Esophagus muscularis mucosa (tissue), 4 donors: ENCODE data around the gene PI4K2A. TPM values are rescaled to one million over a fixed set of nuclear protein-coding genes. Genes with fewer than 3 reads are reported as not detected.
A peak's percentile ranks its signal among the peaks of the same experiment; 100 is the strongest.

Source experiments
- DNase-seq: peaks from one replicate; pipeline ENCODE4 v3.0.0-alpha.2; 2017; ENCODE audit errors: extremely low spot score
- H3K27ac ChIP-seq, 4 donors: fragments of 200-600 bp; sonication (generic); replicated peaks in 1 of 4; 1 replicate in 3 of 4; 2 replicates in 1 of 4; pipeline ENCODE4 v1.5.1; 2016 to 2019; ENCODE audit warnings: mild to moderate bottlenecking in 1 of 4
- H3K27me3 ChIP-seq, 4 donors: fragments of 200-600 bp; sonication (generic); one replicate each; pipeline versions ENCODE4 v1.5.1 to v1.6.0; 2016 to 2019
- H3K36me3 ChIP-seq, 4 donors: fragments of 200-600 bp; sonication (generic); one replicate each; pipeline ENCODE4 v1.5.1; 2016 to 2019
- H3K4me1 ChIP-seq, 4 donors: fragments of 200-600 bp; sonication (generic); one replicate each; pipeline ENCODE4 v1.5.1; 2016 to 2019
- H3K4me3 ChIP-seq, 4 donors: fragments of 200-600 bp; sonication (generic); 1 replicate in 2 of 4; 2 replicates in 2 of 4; pipeline ENCODE4 v1.5.1; 2016 to 2019; ENCODE audit warnings: mild to moderate bottlenecking in 4 of 4, moderate library complexity in 1 of 4
- H3K9me3 ChIP-seq, 4 donors: fragments of 200-600 bp; sonication (generic); 1 replicate in 3 of 4; 2 replicates in 1 of 4; pipeline ENCODE4 v1.5.1; 2016 to 2019
- EP300 ChIP-seq: sonication (generic); formaldehyde crosslinking; IDR thresholded peaks from one replicate; pipeline ENCODE4 v1.6.1; 2017; ENCODE audit warnings: antibody characterized with exemption
- POLR2A ChIP-seq: fragments of 450-650 bp; IDR thresholded peaks from one replicate; pipeline ENCODE4 v1.6.1; 2017; ENCODE audit warnings: antibody characterized with exemption, moderate library complexity, mild to moderate bottlenecking, low read depth
- POLR2AphosphoS5 ChIP-seq, 2 donors: sonication (generic); formaldehyde crosslinking; IDR thresholded peaks; one replicate each; pipeline ENCODE4 v1.6.1; 2017; ENCODE audit warnings: antibody characterized with exemption in 2 of 2
- WGBS: methylation state at CpG from one replicate; pipeline ENCODE4 v1.1.5; 2018; 5-methylcytosine and 5-hydroxymethylcytosine counted together
- intact Hi-C: fragments of 100-400 bp; cut with DNase I; formaldehyde crosslinking; loops from one replicate; pipeline ENCODE4 v1.15.1; 2023
- total RNA-seq, 4 donors: library from RNA; depleted of rRNA; stranded (reverse); fragments of >200 nt; gene quantifications; one replicate each; pipeline versions ENCODE4 v1.1.0 to v1.2.1, GENCODE V29; 2016
- TF ChIP-seq, protein P1 (sequence below), 3 experiments: fragments of 200-600 bp in 2 of 3; fragments of 450-650 bp in 1 of 3; sonication (generic) in 2 of 3; IDR thresholded peaks; one replicate each; pipeline ENCODE4 v1.5.1; 2017 to 2019; ENCODE audit warnings: antibody characterized with exemption in 3 of 3, mild to moderate bottlenecking in 2 of 3, moderate library complexity in 1 of 3

Gene PI4K2A
- total RNA-seq, 4 donors from 2014 or later, result 17.0 to 27.3 (median 24.1) TPM

DNA sequence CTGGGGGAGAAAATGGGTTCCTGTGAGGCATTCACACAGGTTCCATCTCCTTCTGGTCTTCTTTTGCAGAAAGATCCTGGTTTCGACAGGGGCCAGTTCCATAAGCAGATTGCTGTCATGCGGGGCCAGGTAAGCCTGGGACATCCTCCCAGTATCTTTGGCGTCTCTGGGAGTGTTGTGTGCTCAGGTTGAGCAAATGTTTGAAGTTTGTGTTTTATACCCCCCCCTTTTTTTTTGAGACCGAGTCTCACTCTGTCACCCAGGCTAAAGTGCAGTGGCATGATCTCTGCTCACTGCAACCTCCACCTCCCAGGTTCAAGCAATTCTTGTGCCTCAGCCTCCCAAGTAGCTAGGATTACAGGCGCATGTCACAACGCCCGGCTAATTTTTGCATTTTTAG is 26.5 kb downstream of the PI4K2A start:
- Histone ChIP-seq H3K36me3 (peaks cover 50 to 97% (median 81%) of the 10 kb centered on the region in 4 donors), H3K9me3 (no peaks in the 10 kb centered on the region), H3K4me1 (no peaks in the 10 kb centered on the region), H3K27me3 (no peaks in the 10 kb centered on the region), H3K4me3 (no peak overlapping the region), H3K27ac (no peak overlapping the region)
- WGBS, result 96% methylated on average over 7 of the region's 7 CpGs
- TF ChIP-seq POLR2AphosphoS5 (IDR thresholded peaks at IDR 0.05), result no peak
- TF ChIP-seq POLR2A, result no peak
- TF ChIP-seq EP300, result no peak
- TF ChIP-seq, protein P1, sequence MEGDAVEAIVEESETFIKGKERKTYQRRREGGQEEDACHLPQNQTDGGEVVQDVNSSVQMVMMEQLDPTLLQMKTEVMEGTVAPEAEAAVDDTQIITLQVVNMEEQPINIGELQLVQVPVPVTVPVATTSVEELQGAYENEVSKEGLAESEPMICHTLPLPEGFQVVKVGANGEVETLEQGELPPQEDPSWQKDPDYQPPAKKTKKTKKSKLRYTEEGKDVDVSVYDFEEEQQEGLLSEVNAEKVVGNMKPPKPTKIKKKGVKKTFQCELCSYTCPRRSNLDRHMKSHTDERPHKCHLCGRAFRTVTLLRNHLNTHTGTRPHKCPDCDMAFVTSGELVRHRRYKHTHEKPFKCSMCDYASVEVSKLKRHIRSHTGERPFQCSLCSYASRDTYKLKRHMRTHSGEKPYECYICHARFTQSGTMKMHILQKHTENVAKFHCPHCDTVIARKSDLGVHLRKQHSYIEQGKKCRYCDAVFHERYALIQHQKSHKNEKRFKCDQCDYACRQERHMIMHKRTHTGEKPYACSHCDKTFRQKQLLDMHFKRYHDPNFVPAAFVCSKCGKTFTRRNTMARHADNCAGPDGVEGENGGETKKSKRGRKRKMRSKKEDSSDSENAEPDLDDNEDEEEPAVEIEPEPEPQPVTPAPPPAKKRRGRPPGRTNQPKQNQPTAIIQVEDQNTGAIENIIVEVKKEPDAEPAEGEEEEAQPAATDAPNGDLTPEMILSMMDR (IDR thresholded peaks at IDR 0.05), result no peak
- DNase-seq, result no peak
- intact Hi-C loops, result no loop called here

DNA sequence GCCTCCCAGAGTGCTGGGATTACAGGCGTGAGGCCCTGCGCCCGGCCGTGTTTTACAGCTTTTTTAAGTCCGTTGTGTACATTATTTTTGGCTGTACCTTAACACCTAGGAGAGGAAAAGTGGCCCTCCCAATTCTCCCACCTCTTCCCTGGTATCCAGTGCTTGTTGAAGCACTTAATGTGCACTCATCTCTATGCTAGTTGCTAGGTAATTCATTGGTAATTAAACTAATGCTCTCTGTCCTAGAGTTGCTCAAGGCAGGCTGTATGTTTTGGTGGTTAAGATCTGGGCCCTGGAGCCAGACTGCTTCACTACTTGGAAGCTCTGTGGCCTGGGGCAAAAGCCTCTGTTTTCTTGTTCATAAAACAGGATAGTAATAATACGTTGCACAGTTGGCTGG is 27.0 kb downstream of the PI4K2A start:
- peaks cover 49 to 98% (median 79%) of the 10 kb centered on the region in 4 donors for H3K36me3 ChIP-seq
- no peaks in the 10 kb centered on the region for H3K9me3 ChIP-seq
- no peak overlapping the region for H3K4me3 ChIP-seq
- WGBS, result 84% methylated on average over 6 of the region's 6 CpGs
- H3K4me1 ChIP-seq, result no peaks in the 10 kb centered on the region
- no peak for TF ChIP-seq POLR2AphosphoS5 (IDR thresholded peaks at IDR 0.05)
- no peak for TF ChIP-seq EP300
- TF ChIP-seq, protein P1 (IDR thresholded peaks at IDR 0.05), result no peak
- intact Hi-C loops, result no loop called here
- no peaks in the 10 kb centered on the region for H3K27me3 ChIP-seq
- H3K27ac ChIP-seq, result no peak overlapping the region
- no peak for DNase-seq

DNA sequence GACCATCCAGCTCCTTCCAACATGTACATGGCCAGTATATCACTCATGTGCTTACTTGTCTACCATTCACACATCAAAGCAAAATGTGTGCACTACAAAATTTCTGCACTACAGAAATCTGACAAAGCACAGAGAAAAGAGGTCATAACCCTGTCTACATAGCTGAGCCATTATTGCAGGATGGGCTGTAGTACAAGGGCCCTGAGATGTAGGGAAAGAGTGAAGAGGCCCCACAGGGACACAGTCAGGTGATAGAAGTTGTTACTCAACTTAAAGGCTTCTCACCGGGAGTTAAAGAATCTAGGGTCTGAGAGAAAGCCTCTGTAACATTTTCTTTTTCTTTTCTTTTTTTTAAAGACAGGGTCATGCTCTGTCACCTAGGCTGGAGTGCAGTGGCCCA is 29.1 kb downstream of the PI4K2A start:
- TF ChIP-seq, protein P1 (IDR thresholded peaks at IDR 0.05), result no peak
- TF ChIP-seq POLR2A (no peak), POLR2AphosphoS5 (IDR thresholded peaks at IDR 0.05) (no peak), EP300 (no peak)
- Histone ChIP-seq H3K4me3 (no peak overlapping the region), H3K27ac (no peak overlapping the region), H3K27me3 (no peaks in the 10 kb centered on the region), H3K36me3 (peaks cover 47 to 96% (median 77%) of the 10 kb centered on the region in 4 donors), H3K4me1 (peaks cover 0 to 10% (median 3%) of the 10 kb centered on the region in 4 donors), H3K9me3 (no peaks in the 10 kb centered on the region)
- intact Hi-C loops, result no loop called here
- 69% methylated on average over 1 of the region's 1 CpG for WGBS
- DNase-seq, result no peak

DNA sequence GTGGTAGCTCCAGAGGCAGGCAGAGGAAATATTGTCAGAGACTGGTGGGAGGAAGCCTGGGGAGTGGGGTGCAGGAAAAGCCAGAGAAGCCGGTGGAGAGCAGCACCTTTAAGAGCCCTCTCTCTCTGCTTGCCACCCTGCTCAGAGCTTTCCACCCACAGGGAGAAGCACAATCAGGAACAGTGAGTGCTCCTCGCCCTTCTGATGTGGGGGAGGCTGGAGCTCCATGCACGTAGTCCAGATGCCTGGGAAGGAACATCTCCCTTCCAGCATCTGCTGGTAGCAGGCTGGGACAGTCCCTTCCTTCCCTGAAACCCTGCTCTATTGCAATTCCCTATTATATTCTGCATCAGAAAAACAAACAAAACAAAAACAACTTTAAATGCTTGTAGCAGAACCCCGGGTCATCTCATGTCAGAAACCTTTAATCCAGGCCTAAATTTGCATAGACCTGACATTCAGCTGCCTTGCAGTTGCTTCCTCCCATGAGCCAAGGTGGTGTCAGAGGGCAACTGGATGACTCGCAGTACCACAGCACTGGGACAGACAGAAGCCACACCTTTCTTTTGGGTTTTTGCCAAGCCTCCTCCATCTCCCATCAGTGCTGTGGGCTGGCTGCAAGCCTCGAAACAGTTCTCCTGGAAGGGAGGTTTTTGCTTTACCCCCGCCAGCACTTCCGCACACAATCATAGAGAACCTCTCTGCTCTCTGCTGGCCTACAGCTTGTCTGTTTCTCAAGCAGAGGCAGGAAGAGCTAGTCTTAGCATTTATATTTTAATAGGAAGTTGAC is 33.5 kb downstream of the PI4K2A start:
- peaks cover 61 to 95% (median 78%) of the 10 kb centered on the region in 4 donors for H3K36me3 ChIP-seq

DNA sequence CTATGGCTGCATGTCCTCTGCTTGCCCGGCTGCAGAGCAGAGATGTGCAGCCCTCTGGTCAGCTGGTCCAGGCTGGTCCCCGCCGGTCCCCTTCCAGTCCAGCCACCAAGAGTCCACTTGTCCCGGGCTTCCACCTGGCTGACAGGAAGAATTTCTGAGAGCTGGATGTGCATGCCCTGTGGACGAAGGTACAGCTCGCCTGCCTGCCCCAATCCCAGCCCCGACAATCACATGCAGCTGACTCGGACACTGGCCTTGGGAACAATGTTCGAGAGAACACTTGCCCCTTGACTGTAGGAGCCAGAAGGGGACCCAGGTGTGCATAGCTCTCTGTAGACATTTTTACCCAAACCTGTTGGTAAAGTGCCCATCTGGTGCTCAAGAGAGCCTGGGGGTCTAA is 34.8 kb downstream of the PI4K2A start:
- Histone ChIP-seq H3K4me3 (no peak overlapping the region), H3K27me3 (no peaks in the 10 kb centered on the region), H3K9me3 (no peaks in the 10 kb centered on the region), H3K4me1 (peaks cover 0 to 28% (median 12%) of the 10 kb centered on the region in 4 donors), H3K36me3 (peaks cover 62 to 95% (median 75%) of the 10 kb centered on the region in 4 donors), H3K27ac (no peak overlapping the region)
- intact Hi-C loops, result loop anchor here (2.0 kb wide), 1 partner anchor 58 kb away; no protein-coding TSS in a partner anchor
- TF ChIP-seq POLR2AphosphoS5 (IDR thresholded peaks at IDR 0.05), result no peak
- TF ChIP-seq EP300, result no peak
- no peak for TF ChIP-seq POLR2A
- TF ChIP-seq, protein P1 (IDR thresholded peaks at IDR 0.05), result no peak
- DNase-seq, result no peak
- 82% methylated on average over 4 of the region's 9 CpGs for WGBS

More for the DNA sequence above, 33.5 kb downstream of the PI4K2A start:
- intact Hi-C loops, result loop anchor here (2.0 kb wide), 1 partner anchor 59 kb away; no protein-coding TSS in a partner anchor
- DNase-seq, result no peak
- peaks cover 0 to 21% (median 11%) of the 10 kb centered on the region in 4 donors for H3K4me1 ChIP-seq
- H3K9me3 ChIP-seq, result no peaks in the 10 kb centered on the region
- WGBS, result 61% methylated on average over 7 of the region's 8 CpGs
- H3K4me3 ChIP-seq, result no peak overlapping the region
- no peaks in the 10 kb centered on the region for H3K27me3 ChIP-seq
- TF ChIP-seq POLR2AphosphoS5 (IDR thresholded peaks at IDR 0.05) (peak in 1 of 2 donors; percentile 58), POLR2A (no peak)
- no peak overlapping the region for H3K27ac ChIP-seq
